H1 (cell line): ENCODE results near the gene NXPH2. TPM values are rescaled to one million over a fixed set of nuclear protein-coding genes. Genes with fewer than 3 reads are reported as not detected.

Experiments
- CHD7 ChIP-seq: fragments of 300-600 bp; sonication (generic); IDR thresholded peaks from 2 replicates; pipeline ENCODE4 v1.7.1; 2012; ENCODE audit warnings: low read length, moderate library complexity, mild to moderate bottlenecking, inconsistent platforms; ENCODE audit not compliant: insufficient replicate concordance
- polyA plus RNA-seq, 7 experiments: library from polyadenylated mRNA; depleted of rRNA in 3 of 7; stranded (reverse) in 5 of 7; unstranded in 2 of 7; fragments of >200 nt in 5 of 7; fragments of 200-250 nt in 2 of 7; gene quantifications; 1 replicate in 5 of 7; 2 replicates in 1 of 7; 4 replicates in 1 of 7; pipeline versions ENCODE4 v1.2.1 to v1.2.3, GENCODE V29; 2011 to 2013; ENCODE audit warnings: missing spikeins in 2 of 7, mixed read lengths in 2 of 7
- total RNA-seq: library from RNA; stranded (reverse); fragmentation: NEBNext Ultra II Directional; extraction: Animal tissue kit (Norgen Biotek cat#: 25700); gene quantifications from 2 replicates; pipeline ENCODE4 v1.2.1, GENCODE V29; 2021

NXPH2 gene
- total and polyA plus RNA-seq, 2 of the 8 experiments (the other 6 are each of a cell fraction or from before 2014, with no cell fraction given): 1.9 to 6.9 TPM

GRCh38 chr2:138722316-138722715, 57.9 kb downstream of the NXPH2 start (continued):
- TF ChIP-seq CHD7: no peak
